H9 (cell line): ENCODE measurements around the gene HMX1. TPM values are rescaled to one million over a fixed set of nuclear protein-coding genes. Genes with fewer than 3 reads are reported as not detected.

ENCODE experiments used
- DNase-seq: peaks from one replicate; pipeline ENCODE4 v3.0.0-alpha.2; 2017
- H2AFZ ChIP-seq: one replicate; pipeline ENCODE4 v1.6.1; 2013; ENCODE audit warnings: mild to moderate bottlenecking, low read length, control low read depth, moderate library complexity
- H2AK5ac ChIP-seq: 2 replicates; pipeline ENCODE4 v1.6.1; 2013; ENCODE audit warnings: low read length, control low read depth, mixed read lengths; ENCODE audit not compliant: insufficient read length
- H2BK120ac ChIP-seq: one replicate; pipeline ENCODE4 v1.6.1; 2013; ENCODE audit warnings: low read depth, mild to moderate bottlenecking, low read length, control low read depth, inconsistent platforms; ENCODE audit not compliant: poor library complexity, severe bottlenecking
- H2BK12ac ChIP-seq: 2 replicates; pipeline ENCODE4 v1.6.1; 2013; ENCODE audit warnings: low read length, control low read depth, mixed read lengths, low read depth; ENCODE audit not compliant: insufficient read length
- H2BK15ac ChIP-seq: 2 replicates; pipeline ENCODE4 v1.6.1; 2013; ENCODE audit warnings: low read depth, low read length, control low read depth
- H2BK20ac ChIP-seq: one replicate; pipeline ENCODE4 v1.6.1; 2013; ENCODE audit warnings: low read depth, mild to moderate bottlenecking, low read length, control low read depth, inconsistent platforms; ENCODE audit not compliant: poor library complexity, severe bottlenecking
- H2BK5ac ChIP-seq: 2 replicates; pipeline ENCODE4 v1.6.1; 2013; ENCODE audit warnings: low read length, control low read depth, mixed read lengths; ENCODE audit not compliant: insufficient read length
- H3K14ac ChIP-seq: 2 replicates; pipeline ENCODE4 v1.6.1; 2013; ENCODE audit warnings: low read length, control low read depth; ENCODE audit not compliant: insufficient read depth
- H3K18ac ChIP-seq: 2 replicates; pipeline ENCODE4 v1.6.1; 2013; ENCODE audit warnings: low read depth, mild to moderate bottlenecking, mixed read lengths, low read length, control low read depth; ENCODE audit not compliant: insufficient read length
- H3K23ac ChIP-seq: 2 replicates; pipeline ENCODE4 v1.6.1; 2013; ENCODE audit warnings: low read length, control low read depth, mixed read lengths, low read depth; ENCODE audit not compliant: insufficient read length
- H3K23me2 ChIP-seq: 2 replicates; pipeline ENCODE4 v1.6.1; 2013; ENCODE audit warnings: low read depth, mild to moderate bottlenecking, mixed read lengths, low read length, control low read depth; ENCODE audit not compliant: insufficient read length, poor library complexity, severe bottlenecking
- H3K27ac ChIP-seq: 2 replicates; pipeline ENCODE4 v1.5.1; 2013; ENCODE audit warnings: low read length, control low read depth, mixed read lengths, low read depth; ENCODE audit not compliant: insufficient read length
- H3K27me3 ChIP-seq: 2 replicates; pipeline ENCODE4 v1.6.1; 2013; ENCODE audit warnings: low read length, control low read depth, inconsistent platforms; ENCODE audit not compliant: insufficient read depth
- H3K4ac ChIP-seq: 2 replicates; pipeline ENCODE4 v1.6.1; 2013; ENCODE audit warnings: low read depth, mild to moderate bottlenecking, control low read depth, inconsistent platforms, low read length, moderate library complexity
- H3K4me1 ChIP-seq: 2 replicates; pipeline ENCODE4 v1.6.1; 2013; ENCODE audit warnings: low read length, control low read depth, inconsistent platforms; ENCODE audit not compliant: insufficient read depth
- H3K4me2 ChIP-seq: 2 replicates; pipeline ENCODE4 v1.6.1; 2013; ENCODE audit warnings: low read length, control low read depth, mixed read lengths; ENCODE audit not compliant: insufficient read length, insufficient read depth
- H3K56ac ChIP-seq: 2 replicates; pipeline ENCODE4 v1.6.1; 2013; ENCODE audit warnings: low read depth, mild to moderate bottlenecking, mixed read lengths, low read length, control low read depth; ENCODE audit not compliant: insufficient read length
- H3K79me1 ChIP-seq: 2 replicates; pipeline ENCODE4 v1.6.1; 2013; ENCODE audit warnings: low read depth, mild to moderate bottlenecking, moderate library complexity, low read length, control low read depth, inconsistent platforms; ENCODE audit not compliant: insufficient read depth, poor library complexity, severe bottlenecking
- H3K79me2 ChIP-seq: 2 replicates; pipeline ENCODE4 v1.6.1; 2013; ENCODE audit warnings: low read length, control low read depth, inconsistent platforms; ENCODE audit not compliant: insufficient read depth
- H3K9ac ChIP-seq: 2 replicates; pipeline ENCODE4 v1.6.1; 2013; ENCODE audit warnings: low read length, control low read depth, mixed read lengths; ENCODE audit not compliant: insufficient read length; ENCODE audit errors: extremely low read depth
- H3K9me3 ChIP-seq: one replicate; pipeline ENCODE4 v1.6.1; 2013; ENCODE audit warnings: low read depth, low read length, inconsistent platforms; ENCODE audit not compliant: control insufficient read depth
- H3T11ph ChIP-seq: one replicate; pipeline ENCODE4 v1.6.1; 2013; ENCODE audit warnings: mild to moderate bottlenecking, low read length, control low read depth, inconsistent platforms
- H4K20me1 ChIP-seq: one replicate; pipeline ENCODE4 v1.6.1; 2013; ENCODE audit not compliant: control insufficient read depth, insufficient read length, insufficient read depth
- H4K5ac ChIP-seq: 2 replicates; pipeline ENCODE4 v1.6.1; 2013; ENCODE audit warnings: low read depth, mild to moderate bottlenecking, mixed read lengths, low read length, control low read depth; ENCODE audit not compliant: insufficient read length
- H4K8ac ChIP-seq: replicated peaks from 2 replicates; pipeline ENCODE4 v1.6.1; 2013; ENCODE audit warnings: low read length, control low read depth, mixed read lengths, low read depth; ENCODE audit not compliant: insufficient read length
- H4K91ac ChIP-seq: 2 replicates; pipeline ENCODE4 v1.6.1; 2013; ENCODE audit warnings: low read depth, mild to moderate bottlenecking, moderate library complexity, mixed read lengths, low read length, control low read depth; ENCODE audit not compliant: insufficient read length
- H3K27ac Mint-ChIP-seq, 3 experiments: 2 replicates in 2 of 3; 3 replicates in 1 of 3; pipeline ENCODE4 v1.8.0; 2020 to 2021; ENCODE audit warnings: mixed read lengths in 3 of 3, mild to moderate bottlenecking in 1 of 3, moderate library complexity in 1 of 3
- H3K27me3 Mint-ChIP-seq: 2 replicates; pipeline ENCODE4 v1.8.0; 2021; ENCODE audit warnings: low read depth, mild to moderate bottlenecking, moderate library complexity, mixed read lengths
- H3K36me3 Mint-ChIP-seq, 3 experiments: 2 replicates in 2 of 3; 3 replicates in 1 of 3; pipeline ENCODE4 v1.8.0; 2020 to 2021; ENCODE audit warnings: low read depth in 3 of 3, mixed read lengths in 3 of 3; ENCODE audit not compliant: insufficient read depth in 1 of 3
- H3K4me1 Mint-ChIP-seq, 2 experiments: 2 replicates each; pipeline ENCODE4 v1.8.0; 2020; ENCODE audit warnings: mixed read lengths in 2 of 2
- H3K4me3 Mint-ChIP-seq, 2 experiments: 2 replicates in 1 of 2; 3 replicates in 1 of 2; pipeline ENCODE4 v1.8.0; 2020 to 2021; ENCODE audit warnings: mild to moderate bottlenecking in 2 of 2, mixed read lengths in 2 of 2, moderate library complexity in 1 of 2
- H3K9me3 Mint-ChIP-seq, 2 experiments: 2 replicates in 1 of 2; 3 replicates in 1 of 2; pipeline ENCODE4 v1.8.0; 2020; ENCODE audit warnings: mild to moderate bottlenecking in 2 of 2, mixed read lengths in 2 of 2, moderate library complexity in 1 of 2
- CTCF ChIP-seq: fragments of 200-600 bp; sonication (generic); conservative IDR thresholded peaks from 3 replicates; pipeline ENCODE4 v1.8.0; 2021; ENCODE audit warnings: antibody characterized with exemption, mild to moderate bottlenecking
- WGBS: extraction: QIAGEN DNeasy Blood & Tissue Kit; methylation state at CpG from one replicate; pipeline ENCODE4 v1.1.7; 2013; ENCODE audit warnings: missing lambda C conversion rate, low lambda C conversion rate, mixed read lengths; ENCODE audit not compliant: insufficient read length; ENCODE audit errors: extremely low coverage; 5-methylcytosine and 5-hydroxymethylcytosine counted together
- total RNA-seq: library from RNA; stranded (reverse); gene quantifications from 2 replicates; pipeline ENCODE4 v1.2.1, GENCODE V29; 2021

Gene HMX1
- total RNA-seq, 1 experiment from 2014 or later: 0.26 TPM

GRCh38 chr4:8907596-8908205 lies 36.1 kb upstream of the HMX1 start:
- H3K36me3 Mint-ChIP-seq: no peaks in the 10 kb centered on the region
- Histone ChIP-seq H3K9ac (no peak overlapping the region), H3T11ph (no peak overlapping the region), H2BK15ac (no peak overlapping the region), H3K14ac (no peak overlapping the region), H3K9me3 (no peaks in the 10 kb centered on the region), H3K56ac (no peak overlapping the region), H3K27me3 (no peaks in the 10 kb centered on the region), H2BK5ac (no peak overlapping the region), H2AFZ (no peak overlapping the region), H3K4me2 (no peak overlapping the region), H3K4me1 (no peaks in the 10 kb centered on the region), H2BK20ac (no peak overlapping the region), H3K23me2 (no peaks in the 10 kb centered on the region), H4K20me1 (no peaks in the 10 kb centered on the region), H2BK120ac (no peak overlapping the region), H2BK12ac (no peak overlapping the region), H2AK5ac (no peak overlapping the region), H3K79me1 (no peaks in the 10 kb centered on the region), H3K27ac (no peak overlapping the region), H3K79me2 (no peaks in the 10 kb centered on the region), H4K8ac (no peak overlapping the region), H3K23ac (no peak overlapping the region), H3K18ac (no peak overlapping the region), H3K4ac (no peak overlapping the region), H4K5ac (no peak overlapping the region), H4K91ac (no peak overlapping the region)
- H3K27ac Mint-ChIP-seq: no peak overlapping the region; a peak in 1 of 7 replicates
- TF ChIP-seq CTCF: no peak
- DNase-seq: peak; percentile 24
- WGBS: no CpG with 5 or more reads among the region's 14 CpGs
- H3K4me3 Mint-ChIP-seq: no peak overlapping the region
- peaks cover 8 to 13% of the 10 kb centered on the region in 2 experiments for H3K9me3 Mint-ChIP-seq
- H3K27me3 Mint-ChIP-seq: peaks cover 43% of the 10 kb centered on the region
- no peaks in the 10 kb centered on the region for H3K4me1 Mint-ChIP-seq
